Stimulated activated CD8-positive, alpha-beta memory T cell treated with anti-CD3 and anti-CD28 coated beads, Interleukin-12 subunit alpha, Interleukin-12 subunit beta, amount 100 ng/mL, for 24 hours (primary cell): Measurements from ENCODE around the gene DOK3.
"Not testable (repeated sequence)": the region's sequence is repeated elsewhere in the genome, so short reads cannot be mapped to it uniquely, and the experiment has no call there.

Experiments
- DNase-seq: peaks from one replicate; pipeline ENCODE4 v3.0.0-alpha.2; 2020; ENCODE audit errors: extremely low read depth

DOK3 gene

GRCh38 chr5:177497292-177498012, 12.2 kb downstream of the DOK3 start, which contains the start of gene PDLIM7:
Gene PDLIM7, minus strand, starts transcription at chr5:177497604. Its CDS starts 1,092 bp downstream, at chr5:177496512.
- peak; percentile 81 for DNase-seq

DNA sequence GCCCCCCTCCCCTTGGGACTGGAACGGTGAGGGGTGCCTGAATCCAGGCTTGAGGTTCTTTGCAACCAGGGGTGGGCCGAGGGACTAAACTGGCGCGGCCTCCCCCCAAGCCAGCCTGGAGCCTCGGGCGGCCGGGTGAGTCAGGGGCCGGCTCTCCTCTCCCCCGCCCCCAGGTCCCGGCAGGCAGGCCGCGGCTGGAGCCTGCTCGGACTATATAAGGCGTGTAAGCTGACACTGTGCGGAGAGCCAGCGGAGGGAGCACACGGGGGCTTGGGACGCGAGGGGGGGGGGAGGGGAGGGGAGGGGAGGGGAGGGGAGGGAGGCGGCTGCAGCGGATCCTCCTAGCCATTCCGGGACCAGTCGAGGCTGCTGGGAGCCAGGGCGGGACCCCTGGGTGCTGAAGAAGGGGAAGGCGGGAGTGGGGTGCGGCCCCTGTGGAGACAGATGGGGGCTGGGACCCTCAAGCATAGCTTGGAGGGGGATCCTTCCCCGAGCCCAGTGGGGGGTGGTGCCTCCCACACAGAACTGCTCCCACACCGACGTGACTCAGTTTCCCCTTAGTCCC, 12.8 kb downstream of the DOK3 start:
- DNase-seq: no peak

DNA sequence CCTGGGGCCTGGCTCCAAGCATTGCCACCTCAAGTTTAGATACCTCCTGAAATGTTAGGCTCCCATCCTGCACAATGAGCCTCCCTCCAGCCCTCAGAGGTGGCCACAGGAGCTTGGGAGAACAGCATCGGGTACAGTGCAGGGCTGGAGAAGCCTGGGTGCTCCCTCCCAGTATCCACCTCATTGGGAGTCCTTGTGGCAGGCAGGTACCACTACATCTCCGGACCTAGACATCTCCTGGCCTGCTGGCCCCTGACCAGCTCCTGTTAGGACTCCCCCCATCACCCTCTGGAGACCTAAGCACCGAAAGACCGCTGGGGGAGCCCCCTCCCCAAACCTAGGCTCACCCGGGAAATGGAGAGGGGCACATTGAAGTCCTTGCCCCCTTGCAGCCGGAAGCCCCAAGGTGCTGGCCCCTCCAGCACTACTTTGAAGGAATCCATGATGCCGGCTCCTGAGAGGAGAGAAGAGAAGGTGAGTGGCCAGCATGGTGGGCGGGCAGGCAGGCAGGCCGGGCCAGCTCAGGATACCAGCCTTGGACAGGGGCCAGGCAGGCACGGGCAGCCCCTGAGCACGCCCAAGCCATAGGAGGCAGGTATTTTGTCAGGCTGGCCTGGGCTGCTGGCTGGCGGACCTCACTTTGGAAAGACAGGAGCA, 13.4 kb downstream of the DOK3 start:
- no peak for DNase-seq

DNA sequence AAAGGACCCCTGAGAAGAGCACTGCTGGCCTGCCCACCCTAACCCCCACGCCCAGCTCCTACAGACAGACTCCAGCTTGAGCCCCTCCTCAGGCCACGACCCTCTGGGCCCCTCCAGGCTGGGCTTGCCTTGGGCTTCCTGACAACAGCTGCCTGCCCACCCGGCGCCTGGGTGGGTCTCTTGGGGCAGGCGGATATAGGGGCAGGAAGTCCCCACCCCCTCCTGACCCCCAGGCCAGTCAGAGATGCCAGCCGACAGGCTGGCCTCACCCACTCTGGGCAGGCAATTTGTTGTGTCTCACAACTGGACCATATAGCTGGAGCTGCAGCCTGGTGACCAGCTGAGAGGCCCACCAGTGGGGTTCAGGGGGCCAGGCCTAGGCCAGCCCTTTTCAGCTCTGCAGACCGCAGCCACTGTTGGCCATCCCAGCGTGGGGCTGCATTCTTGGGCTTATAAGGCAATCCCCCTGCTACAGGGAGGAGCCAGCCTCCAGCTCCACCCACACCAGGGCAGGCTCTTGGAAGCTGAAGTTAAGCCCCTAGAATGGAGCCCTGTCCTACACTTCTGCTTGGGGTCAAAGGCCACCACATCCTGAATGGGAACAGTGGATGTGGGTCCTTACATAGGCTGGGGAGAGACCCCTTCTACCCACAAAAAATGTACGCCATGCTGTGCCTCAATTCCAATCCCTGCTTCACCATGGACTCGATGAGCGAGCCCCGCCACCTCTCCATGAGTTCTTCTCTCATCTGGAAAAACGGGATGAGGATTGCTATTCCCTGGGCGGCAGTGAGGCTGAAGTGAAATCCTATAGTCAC, 14.2 kb downstream of the DOK3 start:
- DNase-seq: no peak

GRCh38 chr5:177494346-177495195, 15.1 kb downstream of the DOK3 start:
- DNase-seq: no peak

DNA sequence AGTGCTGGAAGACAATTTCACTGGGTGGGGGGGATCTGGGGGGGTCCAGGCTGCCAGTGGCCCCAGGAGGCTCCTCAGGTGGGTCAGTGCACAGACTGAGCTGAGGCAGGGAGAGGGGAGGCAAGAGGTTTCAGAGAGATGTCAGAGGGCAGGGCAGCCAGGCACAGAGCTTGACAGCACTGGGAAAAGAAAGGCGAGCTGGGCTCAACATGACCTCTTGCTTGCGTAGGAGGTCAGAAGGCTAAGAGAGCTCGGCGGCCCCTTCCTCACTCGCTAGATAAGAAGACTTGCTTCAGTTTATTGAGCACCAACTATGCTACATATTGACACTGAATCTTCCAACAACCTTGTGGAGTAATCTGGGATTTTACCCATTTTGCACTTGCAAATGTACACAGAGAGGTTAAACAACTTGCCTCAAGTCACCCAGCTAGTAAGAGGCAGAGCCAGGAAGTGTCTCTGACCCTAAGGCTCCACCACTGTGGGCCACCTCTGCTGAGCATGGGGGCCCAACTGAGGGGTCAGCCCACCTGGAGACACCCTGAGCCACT, 15.8 kb downstream of the DOK3 start:
- DNase-seq: no peak

- no peak for DNase-seq
Measured at GRCh38 chr5:177492841-177493240, 16.8 kb downstream of the DOK3 start.

DNA sequence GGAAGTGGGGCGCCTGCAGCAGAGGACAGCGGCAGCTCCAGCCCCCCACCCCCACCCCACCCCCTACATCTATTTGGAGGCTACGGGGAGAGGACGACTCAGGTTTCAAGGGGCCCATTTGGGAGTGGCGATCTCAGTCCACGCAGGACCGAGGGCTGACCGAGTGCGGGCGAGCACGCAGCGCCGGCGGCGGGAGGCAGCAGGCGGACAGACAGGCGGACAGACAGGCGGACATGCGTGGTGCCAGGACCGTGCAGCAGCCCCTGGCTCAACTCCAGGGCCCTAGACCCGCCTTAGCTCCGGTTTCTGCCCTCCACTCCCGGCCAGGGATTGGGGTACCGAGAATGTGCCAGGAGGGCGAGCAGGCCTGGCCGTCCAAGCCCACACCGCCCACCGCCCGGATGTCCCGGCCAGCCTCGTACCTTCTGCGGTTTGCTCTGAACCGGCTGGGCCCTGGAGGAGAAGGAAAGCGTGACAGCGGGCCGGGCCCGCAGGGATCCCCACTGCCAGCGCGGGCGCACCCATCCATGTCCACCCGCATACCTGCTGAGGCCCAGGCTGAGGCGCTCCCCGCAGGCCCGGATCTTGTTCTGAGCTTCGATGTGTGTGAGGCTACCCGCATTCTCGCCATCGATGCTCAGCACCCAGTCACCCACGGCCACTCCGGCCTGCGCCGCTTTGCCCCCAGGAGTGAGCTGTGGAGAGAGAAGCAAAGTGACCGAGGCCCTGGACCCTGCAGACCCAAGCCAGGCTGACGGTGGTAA, 17.5 kb downstream of the DOK3 start:
- no peak for DNase-seq

DNA sequence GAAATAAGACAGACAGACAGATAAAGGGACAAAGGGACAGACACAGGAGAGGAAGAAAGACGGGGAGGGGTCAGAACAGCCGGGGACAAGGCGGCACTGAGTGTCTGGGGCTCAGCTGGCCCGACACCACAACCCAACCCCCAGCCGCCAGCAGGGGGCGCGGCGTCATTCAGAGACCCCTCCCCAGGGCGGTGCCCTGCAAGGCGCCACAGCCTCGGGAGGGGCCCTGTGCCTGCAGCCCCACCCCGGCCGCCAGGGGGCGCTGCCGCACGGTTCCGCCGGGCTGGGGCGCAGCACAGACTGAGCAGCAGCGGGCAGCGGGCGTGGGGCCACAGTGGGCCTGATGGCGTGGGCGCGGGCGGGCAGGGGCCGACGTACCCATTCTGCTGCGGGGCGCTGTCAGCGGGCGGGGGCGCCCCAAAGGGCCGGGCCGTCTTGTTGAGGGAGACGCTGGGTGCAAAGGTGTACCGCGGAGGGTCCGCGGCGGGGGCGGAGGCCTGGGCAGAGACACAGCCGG, 18.1 kb downstream of the DOK3 start:
- DNase-seq: no peak

DNA sequence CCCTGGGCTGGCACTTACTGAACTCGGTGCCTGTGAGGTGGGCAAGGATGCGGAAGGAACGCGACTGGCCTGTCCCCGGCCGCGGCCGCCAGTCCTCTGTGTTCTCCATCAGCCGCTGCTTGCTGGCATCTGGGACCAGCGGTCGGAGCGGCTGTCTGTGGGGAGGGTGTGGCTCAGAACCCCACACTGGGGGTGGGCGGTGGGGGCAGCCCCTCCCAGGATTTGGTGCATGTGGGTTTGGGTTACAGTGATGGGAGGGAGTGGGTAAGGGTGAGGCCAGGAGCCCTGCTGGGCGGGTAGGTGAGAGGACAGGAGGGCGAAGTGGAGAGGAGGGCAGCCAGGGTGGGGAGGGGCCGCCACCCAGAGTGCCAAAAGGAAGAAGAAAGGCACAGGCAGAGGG, 18.6 kb downstream of the DOK3 start:
- no peak for DNase-seq

DNA sequence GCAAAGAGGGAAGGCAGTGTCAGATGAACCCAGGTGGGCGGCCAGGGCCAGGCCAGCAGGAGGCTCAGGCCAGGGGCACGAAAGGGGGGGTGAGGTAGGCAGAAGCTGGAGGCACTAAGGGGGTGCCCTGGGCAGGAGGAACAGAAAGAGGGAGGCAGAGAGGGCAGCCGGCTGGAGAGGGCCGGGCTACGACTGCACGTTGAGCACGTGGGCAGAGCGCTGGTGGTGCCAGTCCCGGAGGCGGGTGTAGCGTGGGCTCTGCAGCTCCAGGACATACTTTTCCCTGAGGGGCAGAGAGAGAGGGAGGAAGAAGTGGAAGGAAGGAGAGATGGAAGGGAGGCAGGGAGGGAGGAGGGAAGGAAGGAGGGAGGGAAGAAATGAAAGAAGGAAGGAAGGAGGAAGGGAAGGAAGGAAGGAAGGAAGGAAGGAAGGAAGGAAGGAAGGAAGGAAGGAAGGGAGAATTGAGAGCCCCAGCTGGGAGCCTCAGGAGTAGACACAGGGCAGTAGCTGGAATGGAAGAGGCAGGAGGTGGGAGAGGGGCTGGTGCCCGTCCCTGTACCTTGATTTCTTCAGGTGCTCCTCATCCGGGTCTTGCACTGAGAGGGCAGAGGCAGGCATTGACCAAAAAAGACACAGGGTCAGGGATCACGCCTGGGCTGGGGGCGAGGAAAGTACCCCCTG, 19.2 kb downstream of the DOK3 start:
- DNase-seq: no peak

DNA sequence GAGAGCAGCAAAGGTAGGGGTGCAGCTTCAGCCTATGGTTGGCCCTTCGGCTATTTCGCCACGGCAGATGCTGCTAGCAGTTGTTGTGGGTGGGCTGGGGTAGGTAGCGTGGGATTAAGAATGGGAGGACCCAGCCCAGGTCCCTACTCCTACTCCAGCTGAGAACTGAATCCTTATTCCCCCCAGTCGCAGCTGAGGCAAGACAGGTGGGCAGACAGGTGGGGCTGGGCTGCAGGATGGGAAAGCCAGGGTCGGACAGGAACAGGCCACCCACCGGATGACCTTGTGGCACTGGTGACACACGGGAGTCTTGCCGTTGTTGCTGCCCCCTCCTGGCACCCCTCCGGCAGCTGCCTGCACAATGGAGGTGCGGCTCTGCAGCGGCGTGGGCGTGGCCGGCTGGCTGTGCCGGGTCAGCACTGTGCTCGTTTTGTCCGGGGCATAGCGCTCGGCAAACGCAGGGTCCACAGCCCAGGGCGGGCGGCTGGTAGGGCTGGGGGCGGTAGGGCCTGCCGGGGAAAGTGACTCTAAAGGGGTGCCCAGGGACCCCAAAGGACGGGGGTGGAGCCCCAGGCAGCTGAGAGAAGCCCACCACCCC, 20.4 kb downstream of the DOK3 start:
- no peak for DNase-seq

- no peak for DNase-seq
Measured at GRCh38 chr5:177487975-177488374, 21.7 kb downstream of the DOK3 start.

- DNase-seq: no peak
Measured at GRCh38 chr5:177487144-177487543, 22.5 kb downstream of the DOK3 start.

- DNase-seq: no peak
Measured at GRCh38 chr5:177486256-177486655, 23.4 kb downstream of the DOK3 start.

DNA sequence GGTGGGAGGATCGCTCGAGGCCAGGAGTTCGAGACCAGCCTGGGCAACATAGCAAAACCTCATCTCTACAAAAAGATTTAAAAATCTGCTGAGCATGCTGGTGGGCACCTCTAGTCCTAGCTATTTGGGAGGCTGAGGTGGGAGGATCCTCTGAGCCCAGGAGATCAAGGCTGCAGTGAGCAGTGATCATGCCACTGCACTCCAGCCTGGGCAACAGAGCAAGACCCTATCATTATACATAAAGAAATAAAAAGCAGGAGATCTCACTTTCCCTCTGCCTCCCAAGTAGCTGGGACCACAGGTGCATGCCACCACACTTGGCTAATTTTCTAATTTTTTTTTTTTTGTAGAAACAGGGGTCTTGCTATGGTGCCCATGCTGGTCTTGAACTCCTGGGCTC, 23.9 kb downstream of the DOK3 start:
- not testable (repeated sequence) for DNase-seq

DNA sequence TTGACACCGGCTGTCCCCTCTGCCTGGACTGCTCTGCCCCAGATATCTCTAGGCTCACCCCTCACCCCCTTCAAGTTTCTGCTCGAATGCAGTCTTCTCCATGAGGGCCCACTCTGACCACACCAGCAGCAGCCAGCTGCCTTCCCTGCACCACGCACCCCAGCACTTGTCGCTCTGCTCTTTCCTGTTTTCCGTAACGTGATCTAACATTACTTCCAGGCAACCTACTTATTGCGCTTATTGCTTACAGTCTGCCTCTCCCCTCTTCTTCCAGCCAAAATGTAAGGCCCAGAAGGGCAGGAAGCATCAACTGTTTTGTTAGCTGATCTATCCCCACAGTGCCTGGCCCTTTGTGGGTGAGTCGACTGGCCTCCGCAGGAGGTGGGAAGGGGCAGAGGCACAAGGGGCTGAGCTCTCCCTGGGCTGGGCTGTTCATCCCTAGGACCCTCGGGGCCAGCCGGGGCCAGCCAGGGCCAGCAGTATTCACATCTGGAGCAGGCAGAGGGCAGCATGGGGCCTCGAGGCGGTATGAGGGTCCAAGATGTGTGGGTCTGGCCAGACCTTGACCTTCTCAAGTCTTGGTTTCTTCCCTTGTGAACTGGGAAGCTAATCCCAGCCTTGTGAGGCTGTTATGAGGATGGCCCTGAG, 24.6 kb downstream of the DOK3 start:
- no peak for DNase-seq
